GM12878 (cell line): Measurements from ENCODE around the gene NELFE. TPM values are rescaled to one million over a fixed set of nuclear protein-coding genes. Genes with fewer than 3 reads are reported as not detected.

Experiments
- ATAC-seq: fragments of 200-7000 bp; cut with Tn5 transposase; 3 replicates; pipeline ENCODE4 v1.9.1; 2020; ENCODE audit warnings: mild to moderate bottlenecking, moderate library complexity
- BruUV-seq: library from RNA; stranded (reverse); fragments of 400-500 nt; replicated peaks from 2 replicates; lab custom pipeline; 2021; lab: Mats Ljungman, UMichigan
- CTCF ChIA-PET: fragments of 300-600 bp; sonication (Branson Sonifier 250); formaldehyde crosslinking; extraction: SDS; loops from one replicate; lab custom pipeline; 2021; ENCODE audit warnings: inconsistent platforms; lab: Yijun Ruan, JAX
- POLR2A ChIA-PET: fragments of 350-600 bp; formaldehyde crosslinking; extraction: SDS; loops from one replicate; lab custom pipeline; 2021; ENCODE audit warnings: inconsistent platforms; lab: Charles Lee
- RAD21 ChIA-PET: fragments of 300-600 bp; sonication (Branson Sonifier 250); formaldehyde crosslinking; loops from one replicate; lab custom pipeline; 2023; ENCODE audit warnings: antibody characterized with exemption; ENCODE audit not compliant: unreplicated experiment; lab: Charles Lee
- SMC1A ChIA-PET: fragments of 300-600 bp; sonication (Branson Sonifier 250); formaldehyde crosslinking; loops from one replicate; lab custom pipeline; 2023; ENCODE audit not compliant: unreplicated experiment, uncharacterized antibody; lab: Charles Lee
- DNase-seq: peaks from one replicate; pipeline ENCODE4 v3.0.0-alpha.2; 2011; ENCODE audit warnings: low read depth, low spot score
- FAIRE-seq: peaks from 3 replicates; lab custom pipeline; 2011; peaks lifted over from hg19 to GRCh38; lab: Jason Lieb, UNC
- H2AFZ ChIP-seq: 2 replicates; pipeline ENCODE4 v1.6.0; 2011; ENCODE audit warnings: low read depth, low read length, control low read depth; ENCODE audit not compliant: control insufficient read depth
- H3K27ac ChIP-seq: 2 replicates; pipeline ENCODE4 v1.5.1; 2011; ENCODE audit warnings: control low read depth; ENCODE audit not compliant: control insufficient read depth, insufficient read depth
- H3K27me3 ChIP-seq, 2 experiments: replicated peaks in 1 of 2; 2 replicates each; pipeline versions ENCODE4 v1.6.0 to v1.6.1; 2011; ENCODE audit warnings: low read length in 1 of 2; ENCODE audit not compliant: control insufficient read depth in 2 of 2, insufficient read depth in 2 of 2
- H3K36me3 ChIP-seq, 2 experiments: 2 replicates each; pipeline ENCODE4 v1.5.1; 2011; ENCODE audit warnings: low read length in 1 of 2; ENCODE audit not compliant: control insufficient read depth in 2 of 2, insufficient read depth in 2 of 2
- H3K4me1 ChIP-seq: 2 replicates; pipeline ENCODE4 v1.6.1; 2011; ENCODE audit warnings: mild to moderate bottlenecking, low read length, moderate library complexity, mixed read lengths; ENCODE audit not compliant: control insufficient read depth, insufficient read depth
- H3K4me2 ChIP-seq: 2 replicates; pipeline ENCODE4 v1.6.0; 2011; ENCODE audit warnings: control low read depth; ENCODE audit not compliant: control insufficient read depth, insufficient read depth
- H3K4me3 ChIP-seq: fragments of 200-600 bp; sonication (generic); 2 replicates; pipeline ENCODE4 v1.5.1; 2016
- H3K79me2 ChIP-seq: 2 replicates; pipeline ENCODE4 v1.6.0; 2011; ENCODE audit warnings: low read length; ENCODE audit not compliant: control insufficient read depth, insufficient read depth
- H3K9ac ChIP-seq: 2 replicates; pipeline ENCODE4 v1.8.0; 2011; ENCODE audit warnings: low read length, control low read depth, mixed read lengths; ENCODE audit not compliant: control insufficient read depth, insufficient read depth
- H3K9me3 ChIP-seq: replicated peaks from 3 replicates; pipeline ENCODE4 v1.5.1; 2011; ENCODE audit warnings: mild to moderate bottlenecking, low read length; ENCODE audit not compliant: control insufficient read depth, insufficient read depth
- H4K20me1 ChIP-seq: 2 replicates; pipeline ENCODE4 v1.6.0; 2011; ENCODE audit not compliant: control insufficient read depth, insufficient read depth
- ASH2L ChIP-seq: fragments of 300-600, 200-600 bp; sonication (generic); IDR thresholded peaks from 2 replicates; pipeline ENCODE4 v1.6.1; 2017; ENCODE audit warnings: low read depth, mild to moderate bottlenecking, borderline replicate concordance
- HDGF ChIP-seq: fragments of 450-650 bp; IDR thresholded peaks from 2 replicates; pipeline ENCODE4 v1.6.1; 2016; ENCODE audit warnings: antibody characterized with exemption
- PBX3 ChIP-seq: IDR thresholded peaks from 2 replicates; pipeline ENCODE4 v1.6.1; 2011; ENCODE audit warnings: mild to moderate bottlenecking, low read depth, low read length, moderate library complexity; ENCODE audit not compliant: insufficient replicate concordance
- RELA ChIP-seq: fragments of 450-650 bp; IDR thresholded peaks from 2 replicates; pipeline ENCODE4 v1.8.0; 2014; ENCODE audit warnings: borderline replicate concordance; ENCODE audit not compliant: partially characterized antibody
- SPI1 ChIP-seq: IDR thresholded peaks from 2 replicates; pipeline ENCODE4 v1.6.1; 2011; ENCODE audit warnings: low read depth, mild to moderate bottlenecking, low read length, moderate library complexity, borderline replicate concordance; ENCODE audit not compliant: insufficient read depth
- SUZ12 ChIP-seq: fragments of 200-600 bp; sonication (generic); IDR thresholded peaks from one replicate; pipeline ENCODE4 v1.6.1; 2018; ENCODE audit warnings: antibody characterized with exemption, mild to moderate bottlenecking; ENCODE audit not compliant: unreplicated experiment
- ZSCAN29 ChIP-seq: fragments of 450-650 bp; IDR thresholded peaks from 2 replicates; pipeline ENCODE4 v1.6.1; 2017; ENCODE audit warnings: mild to moderate bottlenecking, moderate library complexity
- WGBS: methylation state at CpG from one replicate; pipeline ENCODE4 v1.1.6; 2016; ENCODE audit warnings: low lambda C conversion rate; ENCODE audit not compliant: insufficient replicate concordance, insufficient coverage; ENCODE audit errors: missing lambda C conversion rate; 5-methylcytosine and 5-hydroxymethylcytosine counted together
- in situ Hi-C: fragments of 300-500 bp; cut with MboI; formaldehyde crosslinking; loops from 9 replicates; pipeline ENCODE4 v1.14.3; 2018; ENCODE audit warnings: mixed read lengths
- intact Hi-C: fragments of 100-400 bp; cut with micrococcal nuclease; formaldehyde crosslinking; loops from one replicate; pipeline ENCODE4 v1.14.2; 2022; ENCODE audit not compliant: unreplicated experiment
- polyA plus RNA-seq, 11 experiments: library from polyadenylated mRNA; depleted of rRNA in 4 of 11; unstranded in 6 of 11; stranded (reverse) in 5 of 11; fragments of >200 nt; fragmentation: Nextera tagmentation in 4 of 11; fragmentation: Illumina TruSeq in 1 of 11; extraction: Ambion mirVana in 4 of 11; extraction: Trizol in 1 of 11; gene quantifications; 1 replicate in 1 of 11; 2 replicates in 10 of 11; pipeline versions ENCODE4 v1.2.1 to v1.2.3, GENCODE V29; 2011 to 2016; ENCODE audit warnings: inconsistent platforms in 2 of 11, missing spikeins in 2 of 11, low read depth in 1 of 11
- total RNA-seq, 4 experiments: library from RNA; depleted of rRNA in 3 of 4; stranded (reverse); fragments of >200 nt in 3 of 4; fragmentation: Illumina TruSeq in 1 of 4; extraction: Trizol in 1 of 4; gene quantifications; 2 replicates each; pipeline versions ENCODE4 v1.2.1 to v1.2.3, GENCODE V29; 2013 to 2021
- TF ChIP-seq, protein P1 (sequence below): fragments of 450-650 bp; IDR thresholded peaks from 2 replicates; pipeline ENCODE4 v1.6.1; 2017; ENCODE audit warnings: borderline replicate concordance

NELFE gene
- total and polyA plus RNA-seq, 10 of the 15 experiments (the other 5 are each of a cell fraction or from before 2014, with no cell fraction given): 8.5 to 105 (median 59.7) TPM

GRCh38 chr6:31945154-31945506 lies 13.6 kb downstream of the NELFE start:
- H3K9me3 ChIP-seq: no peaks in the 10 kb centered on the region
- TF ChIP-seq ZSCAN29 (no peak), SUZ12 (no peak), SPI1 (no peak), RELA (no peak), PBX3 (no peak), HDGF (no peak), ASH2L (no peak)
- TF ChIP-seq, protein P1, sequence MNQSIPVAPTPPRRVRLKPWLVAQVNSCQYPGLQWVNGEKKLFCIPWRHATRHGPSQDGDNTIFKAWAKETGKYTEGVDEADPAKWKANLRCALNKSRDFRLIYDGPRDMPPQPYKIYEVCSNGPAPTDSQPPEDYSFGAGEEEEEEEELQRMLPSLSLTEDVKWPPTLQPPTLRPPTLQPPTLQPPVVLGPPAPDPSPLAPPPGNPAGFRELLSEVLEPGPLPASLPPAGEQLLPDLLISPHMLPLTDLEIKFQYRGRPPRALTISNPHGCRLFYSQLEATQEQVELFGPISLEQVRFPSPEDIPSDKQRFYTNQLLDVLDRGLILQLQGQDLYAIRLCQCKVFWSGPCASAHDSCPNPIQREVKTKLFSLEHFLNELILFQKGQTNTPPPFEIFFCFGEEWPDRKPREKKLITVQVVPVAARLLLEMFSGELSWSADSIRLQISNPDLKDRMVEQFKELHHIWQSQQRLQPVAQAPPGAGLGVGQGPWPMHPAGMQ: no peak
- in situ Hi-C loops (no loop called here), intact Hi-C loops (no loop called here)
- DNase-seq (no peak), ATAC-seq (no peak), FAIRE-seq (no peak)
- WGBS: 60% methylated on average over 9 of the region's 9 CpGs
- RAD21 ChIA-PET: no interaction called here
- SMC1A ChIA-PET: no interaction called here
- no TSS peak for BruUV-seq
- no peak overlapping the region for H3K4me3 ChIP-seq
- no peak overlapping the region for H3K9ac ChIP-seq
- H3K79me2 ChIP-seq: no peaks in the 10 kb centered on the region
- POLR2A ChIA-PET: interaction anchor here (0.6 kb wide), 1 partner anchor 62 kb away, joined by 3 read pairs; no protein-coding TSS in a partner anchor
- H2AFZ ChIP-seq: no peak overlapping the region
- peaks cover 0 to 3% of the 10 kb centered on the region in 2 experiments; a peak in 3 of 4 replicates for H3K27me3 ChIP-seq
- no peak overlapping the region for H3K4me2 ChIP-seq
- H4K20me1 ChIP-seq: no peaks in the 10 kb centered on the region
- no peaks in the 10 kb centered on the region for H3K36me3 ChIP-seq
- no peak overlapping the region for H3K27ac ChIP-seq
- peaks cover 3% of the 10 kb centered on the region; the same call in 1 of the 2 replicates for H3K4me1 ChIP-seq
- CTCF ChIA-PET: no interaction called here
